Stimulated activated CD8-positive, alpha-beta memory T cell treated with anti-CD3 and anti-CD28 coated beads, Interleukin-4, amount 100 ng/mL, for 48 hours (primary cell): ENCODE data around the gene OTX2.

Experiments used
- DNase-seq: peaks from one replicate; pipeline ENCODE4 v3.0.0-alpha.2; 2020

The OTX2 gene

DNA sequence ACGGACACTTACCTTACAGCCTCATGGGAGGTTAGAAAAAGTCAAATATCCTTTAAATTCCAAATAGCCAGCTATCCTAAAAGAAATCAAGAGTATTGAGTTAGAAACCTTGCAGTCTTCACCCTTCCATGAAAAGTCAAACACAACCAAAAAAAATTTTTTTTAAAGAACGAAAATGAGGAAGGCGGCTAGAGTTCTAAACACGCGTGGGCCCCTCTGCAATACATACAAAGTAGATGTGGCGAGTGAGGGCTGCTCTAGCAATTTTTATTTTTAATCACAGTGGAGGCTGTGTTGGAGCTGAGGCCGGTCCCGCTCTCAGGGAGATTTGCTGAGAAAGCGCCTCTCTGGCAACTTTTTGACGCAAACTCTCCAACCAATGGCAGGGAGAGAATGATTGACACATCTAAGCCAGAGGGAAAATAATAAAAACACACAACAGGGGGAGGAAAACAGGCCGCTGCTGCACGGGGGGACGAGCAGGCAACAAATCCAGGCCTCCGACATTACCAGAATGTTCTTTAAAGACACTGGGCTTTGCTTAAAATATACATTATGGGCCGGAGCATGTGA, at the start of gene OTX2:
Gene OTX2, minus strand, starts transcription at position 333 of the 573 bp plus-strand sequence. CDS start 5,023 bp downstream, outside the sequence.
- no peak for DNase-seq

DNA sequence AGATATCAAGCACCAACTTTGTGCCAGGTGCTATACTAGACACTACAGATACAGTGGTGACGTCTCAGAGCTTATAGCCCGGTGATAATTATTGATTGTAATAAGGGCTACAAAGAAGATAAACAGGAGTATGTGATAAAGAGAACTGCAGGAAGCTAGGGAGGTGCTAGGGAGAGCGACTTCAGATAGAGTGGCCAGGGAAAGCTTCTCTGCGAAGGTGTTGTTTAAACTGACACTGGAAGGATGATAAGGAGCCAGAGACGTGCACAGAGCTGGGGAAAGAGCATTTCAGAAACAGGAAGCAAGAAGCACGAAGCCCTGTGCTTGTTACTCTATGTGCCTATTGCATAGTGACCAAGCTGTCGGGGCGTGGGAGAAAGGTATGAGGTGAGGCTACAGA, 48.1 kb upstream of the OTX2 start:
- DNase-seq, result no peak

DNA sequence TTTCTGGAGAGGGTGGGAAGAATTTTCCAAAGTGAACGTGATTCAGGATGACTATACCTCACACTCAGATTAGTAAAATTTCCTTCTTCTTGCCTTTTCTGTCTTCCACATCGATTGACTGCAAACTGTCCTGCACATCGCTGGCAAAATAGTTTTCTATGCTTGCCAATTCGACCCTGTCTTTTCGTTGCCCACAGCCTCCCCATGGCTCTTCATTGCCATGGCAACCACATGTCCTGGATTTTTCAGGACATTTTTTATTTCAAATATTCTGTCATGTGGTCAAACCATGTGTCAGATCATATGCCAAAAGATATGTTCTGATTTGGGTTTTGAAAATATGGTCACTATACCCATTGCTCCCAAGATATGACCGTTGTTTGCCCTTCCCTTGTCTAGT, 46.9 kb upstream of the OTX2 start:
- no peak for DNase-seq

DNA sequence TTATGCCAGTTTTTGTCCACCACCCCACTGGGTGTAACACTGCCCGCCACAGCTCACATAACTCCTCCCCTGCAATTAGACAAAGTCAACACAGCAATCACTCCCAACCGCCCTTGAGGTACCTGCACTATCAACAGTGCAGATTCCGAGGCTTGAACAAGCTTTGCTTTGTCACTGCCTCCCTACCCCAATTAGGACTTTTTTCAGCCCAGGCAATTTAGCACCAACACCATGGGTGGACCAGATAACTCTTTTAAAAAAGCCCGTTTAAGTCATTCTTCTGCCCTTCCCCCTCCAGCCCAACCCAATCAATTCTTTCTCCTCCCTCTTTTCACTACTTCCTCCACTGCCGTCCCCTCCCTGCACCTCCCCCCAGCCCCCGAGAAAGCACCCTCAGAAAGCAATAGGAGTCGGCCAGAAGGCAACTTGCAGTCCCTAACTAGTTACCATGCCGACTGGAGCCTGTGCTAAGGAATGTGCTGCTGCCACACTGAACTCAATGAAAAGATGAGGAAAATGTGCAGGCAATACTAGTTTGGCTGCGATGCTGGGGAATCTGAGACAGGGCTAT, 45.7 kb upstream of the OTX2 start:
- no peak for DNase-seq

DNA sequence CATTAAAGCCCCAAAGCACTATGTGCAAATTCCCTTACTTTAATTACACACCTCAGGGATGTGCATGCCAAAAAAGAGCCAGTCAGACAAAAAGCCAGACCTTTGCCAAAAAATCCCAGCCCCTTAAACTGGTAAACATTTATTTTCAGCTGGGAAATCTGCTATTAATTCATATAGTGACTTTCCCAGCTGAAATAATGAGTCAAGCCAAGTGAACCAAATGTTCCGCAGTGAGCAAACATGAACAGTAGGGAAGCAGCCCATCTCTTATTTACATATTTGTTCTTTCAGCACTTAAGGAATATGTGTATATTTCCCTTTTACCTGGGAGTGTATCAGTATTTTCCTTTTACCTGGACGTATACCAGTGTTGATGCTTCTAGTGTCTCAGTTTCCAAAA, 44.0 kb upstream of the OTX2 start:
- no peak for DNase-seq

DNA sequence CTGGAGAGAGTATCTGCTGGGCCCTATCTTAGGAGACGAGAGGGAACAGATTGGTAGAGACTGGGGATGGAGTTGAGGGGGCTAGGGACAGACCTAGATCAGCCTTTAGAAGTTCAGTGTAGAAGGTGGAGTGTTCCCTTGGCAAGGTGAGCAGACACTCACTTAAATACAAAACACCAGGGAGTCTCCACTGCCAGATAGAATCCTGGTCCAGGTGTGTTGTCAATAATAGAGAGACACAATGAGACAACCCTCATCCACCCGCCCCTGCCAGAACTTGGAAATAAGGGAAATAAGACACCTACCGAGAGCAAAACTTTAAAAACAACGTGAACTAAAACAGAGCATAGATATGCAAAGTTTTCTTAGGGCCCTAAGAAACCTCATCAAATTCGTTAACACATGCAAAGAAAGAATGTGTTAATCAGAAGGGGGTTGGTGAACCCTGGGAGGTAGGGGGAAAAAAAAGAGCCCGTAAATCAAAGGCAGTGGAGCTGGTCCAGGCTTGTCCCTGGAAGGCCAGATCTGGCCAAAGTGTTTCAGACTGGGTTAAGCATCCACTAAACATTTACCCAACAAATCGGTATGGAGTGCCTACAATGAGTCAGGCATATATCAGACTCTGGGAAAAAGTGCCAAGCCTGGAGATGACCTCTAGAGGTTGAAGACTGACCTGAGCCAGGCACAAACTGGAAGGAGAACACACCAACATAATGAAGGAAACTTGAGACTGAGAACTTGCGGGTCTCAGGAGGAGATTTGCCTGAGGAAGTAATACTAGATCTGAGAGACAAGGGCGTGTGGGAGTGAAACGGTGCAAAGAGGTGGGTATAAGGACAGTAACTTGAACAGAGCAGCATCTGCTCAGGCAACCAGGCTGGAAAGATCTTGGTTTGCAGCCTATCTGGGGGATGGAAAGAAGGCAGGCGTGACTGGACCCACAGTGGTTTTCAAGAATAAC, 37.0 kb upstream of the OTX2 start:
- no peak for DNase-seq

DNA sequence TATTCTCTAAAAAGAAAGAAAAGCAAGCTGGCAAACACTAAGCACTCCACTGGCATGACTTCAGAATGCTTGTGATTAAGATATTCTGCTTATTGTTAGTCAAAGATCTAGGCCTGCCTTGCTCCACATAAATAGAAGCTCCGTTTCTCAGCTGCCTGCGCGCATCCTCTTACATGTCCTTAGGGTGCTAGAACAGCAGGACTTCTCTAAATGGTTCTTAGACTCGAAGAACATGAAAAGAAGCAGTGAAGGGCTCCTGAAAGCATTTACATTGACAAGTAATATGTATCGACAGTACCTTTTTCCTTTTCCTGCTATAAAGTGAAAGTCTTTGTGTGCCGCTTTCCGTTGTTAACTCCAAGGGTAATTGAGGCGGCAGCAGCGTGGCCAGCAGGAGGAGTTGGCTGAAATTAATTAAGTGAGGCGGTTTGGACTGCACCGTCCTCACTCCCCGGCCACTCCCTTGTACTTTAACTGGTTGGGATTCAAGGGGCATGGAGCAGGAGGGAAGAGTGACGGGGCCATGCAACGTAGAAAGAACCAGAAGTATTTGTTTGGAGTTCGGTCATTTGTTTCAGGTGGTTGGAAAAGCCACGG, 34.2 kb upstream of the OTX2 start:
- DNase-seq, result no peak

DNA sequence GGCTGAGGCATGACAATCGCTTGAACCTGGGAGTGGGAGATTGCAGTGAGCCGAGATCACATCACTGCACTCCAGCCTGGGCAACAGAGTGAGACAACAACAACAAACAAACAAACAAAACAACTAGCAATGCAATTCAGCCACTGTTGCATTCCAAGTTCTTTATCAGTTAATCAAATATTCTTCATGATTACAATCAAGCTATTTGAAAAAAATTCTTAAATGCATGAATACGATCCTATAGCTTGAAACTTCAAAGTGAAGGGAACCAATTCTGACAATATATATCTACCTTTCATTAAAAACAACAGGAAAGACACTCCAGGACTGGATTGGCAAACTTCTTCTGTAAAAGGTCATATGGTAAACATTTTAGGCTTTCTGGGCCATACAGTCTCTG, 31.3 kb upstream of the OTX2 start:
- no peak for DNase-seq

DNA sequence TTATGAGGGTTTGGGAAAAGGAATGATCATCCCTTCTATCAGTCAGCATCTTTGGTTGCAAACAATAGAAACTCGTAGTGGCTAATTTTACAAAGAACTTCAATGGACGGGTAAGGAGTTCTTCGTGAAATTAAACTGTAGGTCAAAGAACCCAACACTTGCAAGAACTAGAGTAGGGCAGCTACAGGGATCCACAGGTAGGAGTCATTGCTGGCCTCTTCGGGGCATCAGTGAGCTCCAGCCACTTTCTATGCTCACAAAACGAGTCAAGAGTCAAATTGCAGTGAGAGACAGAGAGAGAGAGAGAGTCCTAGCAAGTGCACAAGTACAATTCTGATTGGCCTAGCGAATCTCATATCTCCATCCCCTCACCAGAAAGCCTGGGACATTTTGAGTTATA, 29.9 kb upstream of the OTX2 start:
- DNase-seq, result no peak

DNA sequence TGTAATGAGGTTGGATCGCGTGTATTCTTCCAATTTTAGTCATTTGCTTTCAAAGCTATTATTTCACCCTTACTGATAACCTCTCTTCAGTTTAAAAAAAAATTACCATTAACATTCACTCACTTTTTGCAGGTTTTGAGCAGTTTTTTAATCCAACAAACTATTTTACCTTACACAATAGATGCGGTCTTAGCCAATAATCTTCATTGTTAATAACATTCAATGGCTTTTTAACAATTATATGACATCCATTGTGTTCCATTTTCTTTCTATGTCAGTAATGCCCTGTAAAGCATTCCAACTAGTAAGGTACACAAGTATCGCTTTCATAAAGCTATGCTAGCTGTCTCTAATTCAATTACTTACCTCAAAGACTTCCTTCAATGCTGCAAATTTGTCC, 18.9 kb upstream of the OTX2 start:
- DNase-seq, result no peak

DNA sequence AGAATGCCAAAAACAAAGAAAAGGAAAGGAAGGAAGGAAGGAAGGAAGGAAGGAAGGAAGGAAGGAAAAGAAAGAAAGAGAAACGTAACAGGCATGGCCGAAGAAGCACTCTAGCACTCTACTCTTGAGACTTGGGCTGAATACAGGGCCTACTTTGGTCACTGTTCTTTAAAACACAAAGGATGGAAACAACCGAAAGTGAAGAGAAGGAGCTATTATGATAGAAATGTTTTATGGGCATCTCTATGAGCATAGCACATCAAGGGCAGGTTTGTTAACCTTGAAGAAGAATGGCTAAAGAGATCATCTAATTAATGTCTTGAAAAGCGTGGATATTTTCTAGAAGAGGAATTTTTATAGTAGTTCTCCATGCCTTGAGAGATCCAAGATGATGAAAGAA, 15.9 kb upstream of the OTX2 start:
- no peak for DNase-seq

DNA sequence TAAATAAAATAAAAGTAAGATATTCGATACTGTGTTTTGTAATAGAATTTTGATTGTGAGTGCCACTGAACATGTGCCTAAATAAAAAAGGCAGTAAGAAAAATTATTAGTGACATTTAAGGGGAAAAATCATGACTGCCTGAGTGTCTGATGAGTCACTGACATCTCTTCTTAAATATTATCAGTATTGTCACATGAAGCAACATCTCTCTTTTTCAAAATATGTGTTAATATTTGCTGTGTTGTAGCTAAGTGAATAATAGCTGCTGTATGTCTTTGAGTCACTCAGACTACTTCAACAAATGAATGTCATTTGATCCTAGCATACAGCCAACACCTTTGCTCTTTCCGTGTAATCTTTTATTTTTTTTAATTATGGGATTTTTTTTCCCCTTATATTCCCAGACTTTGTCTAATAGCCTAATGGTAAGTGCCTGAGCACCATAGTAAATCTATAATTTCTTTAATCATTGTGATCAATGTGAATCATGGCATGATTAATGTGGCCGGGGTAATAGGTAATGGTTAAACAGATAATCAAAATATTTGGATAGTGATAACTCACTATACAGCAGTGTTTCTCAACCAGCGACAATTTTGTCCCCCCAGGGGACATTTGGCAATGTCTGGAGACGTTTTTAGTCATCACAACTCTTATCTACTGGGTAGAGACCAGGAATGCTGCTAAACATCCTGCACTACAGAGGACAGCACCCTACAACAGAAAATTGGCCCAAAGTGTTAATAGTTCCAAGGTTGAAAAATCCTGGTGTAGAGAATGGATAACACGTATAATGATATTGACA, 11.7 kb upstream of the OTX2 start:
- DNase-seq, result no peak

DNA sequence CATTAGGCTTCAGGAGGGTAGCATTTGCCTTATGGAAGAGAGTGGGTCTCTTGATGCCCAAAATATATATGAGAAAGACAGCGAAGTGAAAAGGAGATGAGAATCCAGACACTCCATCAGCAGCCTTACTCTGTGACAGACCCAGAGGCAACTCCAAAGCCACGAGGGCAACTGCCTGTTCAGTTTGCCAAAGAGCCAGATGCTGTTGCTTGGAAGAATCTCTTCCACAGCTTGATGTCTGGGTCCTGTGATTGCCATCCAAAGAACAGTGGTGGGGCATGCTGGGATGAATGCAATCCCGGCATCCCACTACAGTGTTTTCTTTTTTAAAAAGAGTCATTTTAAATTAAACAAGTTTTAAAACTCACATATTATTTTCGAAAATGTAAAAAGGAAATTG, 10.9 kb upstream of the OTX2 start:
- no peak for DNase-seq

DNA sequence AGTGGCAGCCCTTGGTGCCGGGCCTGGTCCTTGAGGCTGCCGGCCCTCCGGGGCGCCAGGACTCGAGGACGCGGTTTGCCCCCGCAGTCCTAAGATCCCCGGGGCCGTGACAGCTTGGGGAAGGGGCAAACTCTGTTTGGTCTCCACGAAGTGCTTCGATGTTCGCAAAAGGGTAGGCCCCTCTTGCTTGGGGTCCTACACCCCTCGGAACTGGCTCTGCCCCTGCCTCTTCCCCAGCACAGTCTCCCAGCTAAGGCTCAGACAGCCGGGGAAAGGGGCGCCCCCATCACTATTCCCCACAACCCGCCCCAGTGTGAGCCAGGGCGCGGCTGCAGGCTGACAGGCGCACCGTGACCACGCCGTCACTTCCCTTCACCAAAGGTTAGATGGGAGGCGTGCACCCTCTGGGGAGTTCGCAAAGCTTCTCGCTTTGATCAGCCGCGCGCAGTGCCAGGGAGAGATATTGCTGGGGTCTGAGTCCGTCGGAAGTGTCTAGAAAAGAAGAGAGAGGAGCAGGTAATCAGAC, 7.2 kb upstream of the OTX2 start:
- no peak for DNase-seq

DNA sequence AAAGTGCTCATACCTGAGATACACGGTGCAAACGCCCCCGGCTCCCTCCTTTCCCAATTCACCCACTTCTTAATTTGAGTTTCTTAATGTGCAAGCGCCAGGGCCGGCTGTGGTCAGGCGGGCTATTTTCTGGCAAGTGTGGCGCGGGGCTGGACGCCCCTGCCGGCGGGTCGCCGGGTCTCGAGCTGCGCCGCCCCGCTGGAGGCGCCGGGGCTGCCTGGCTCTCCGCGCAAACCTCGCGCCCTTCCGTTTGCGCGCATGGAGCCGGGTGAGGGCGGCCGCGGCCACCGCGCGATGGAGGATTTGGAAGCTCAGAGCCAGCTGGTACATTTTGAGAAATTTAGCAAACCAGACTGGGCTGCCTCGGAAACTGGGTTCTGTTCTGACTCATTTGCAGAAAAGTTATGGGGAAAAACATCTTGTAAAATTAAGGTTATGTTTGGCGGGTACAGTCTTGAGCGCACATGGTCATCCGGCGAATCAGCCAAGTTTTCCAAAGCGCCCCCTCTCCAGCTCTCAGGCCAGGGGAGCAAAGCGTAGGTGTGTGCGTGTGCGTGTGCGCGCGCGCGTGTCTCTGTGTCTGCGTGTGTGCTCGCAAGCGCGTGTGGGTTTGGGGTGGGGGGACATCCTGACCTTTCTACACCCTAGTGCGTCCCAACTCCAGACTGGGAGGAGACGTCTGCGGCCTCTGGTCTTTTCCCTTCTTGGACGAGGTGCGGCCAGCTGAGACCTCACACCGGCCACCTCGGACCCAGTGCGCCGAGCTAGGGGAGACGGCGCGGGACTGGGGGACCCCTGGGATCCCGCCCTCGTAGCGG, 6.5 kb upstream of the OTX2 start:
- DNase-seq, result no peak

DNA sequence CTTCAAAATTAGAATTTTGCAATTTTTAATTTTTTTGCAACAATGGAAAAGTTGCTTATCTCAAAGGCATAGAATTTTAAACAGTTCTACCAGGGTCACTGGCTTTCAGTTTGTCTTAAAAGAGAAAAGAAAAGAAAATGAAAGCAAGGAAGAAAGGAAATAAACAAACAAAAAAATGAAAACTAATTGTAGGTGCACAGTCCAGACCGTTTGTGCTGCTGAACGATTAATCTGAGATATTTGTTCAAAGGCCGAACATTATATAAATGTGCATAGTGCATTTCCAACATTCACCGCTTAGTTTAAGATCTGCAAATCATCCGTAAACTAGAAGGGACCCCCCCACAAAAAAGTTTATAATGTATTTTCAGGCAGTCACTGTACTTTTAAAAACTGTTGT, 5.5 kb upstream of the OTX2 start:
- no peak for DNase-seq

DNA sequence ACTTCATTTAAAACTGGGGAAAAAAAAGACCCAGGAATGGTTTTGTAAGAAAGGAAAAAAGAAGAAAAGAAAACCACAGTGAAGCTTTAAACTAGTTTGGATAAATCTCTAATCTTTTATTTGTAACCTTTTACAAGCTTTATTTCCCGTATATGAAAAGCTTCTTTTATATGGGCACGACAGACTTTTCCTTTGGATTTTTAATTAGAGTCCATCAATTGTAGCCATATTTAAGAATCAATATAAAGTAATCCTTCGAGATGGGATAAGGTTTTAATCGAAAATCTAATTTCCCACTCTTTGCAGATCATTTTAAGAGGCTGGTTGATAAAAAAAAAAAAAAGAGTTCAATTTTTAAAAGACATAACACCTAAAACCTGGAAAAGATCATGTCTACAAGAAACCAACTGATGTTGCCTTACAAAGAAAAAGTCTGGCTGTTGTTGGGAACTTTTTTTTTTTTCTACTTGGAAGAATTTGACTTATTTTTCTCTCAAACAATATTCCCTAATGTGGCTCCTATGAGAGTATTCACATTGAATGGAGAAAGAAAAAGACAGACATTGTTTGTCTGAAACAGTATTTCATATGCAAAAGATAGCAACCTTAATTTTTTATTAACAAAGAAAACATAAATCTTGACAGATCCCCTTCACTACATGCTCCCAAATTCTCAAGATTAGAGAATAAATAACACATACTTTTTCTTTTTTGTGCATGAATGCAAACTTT, 4.9 kb upstream of the OTX2 start:
- DNase-seq, result no peak

DNA sequence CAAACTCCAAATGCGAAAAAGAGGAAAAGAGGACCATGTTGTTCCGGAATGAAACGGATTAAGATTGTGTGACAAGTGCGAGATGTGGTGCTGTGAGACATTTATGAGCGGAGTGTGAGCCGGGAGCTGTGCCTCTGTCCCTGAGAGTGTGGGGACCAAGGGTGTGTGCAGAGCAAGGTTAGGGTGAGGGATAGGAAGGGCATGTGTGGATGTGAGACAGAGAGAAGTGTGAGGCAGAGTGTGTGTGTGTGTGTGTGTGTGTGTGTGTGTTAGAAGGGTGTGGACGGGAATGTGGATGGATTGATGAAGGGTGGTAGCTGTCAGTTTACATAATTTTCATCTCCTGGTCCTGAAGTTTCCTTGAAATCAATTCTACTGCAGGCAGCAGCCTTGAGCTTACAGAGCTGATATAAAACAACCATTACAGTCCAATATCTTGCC, 4.3 kb upstream of the OTX2 start:
- no peak for DNase-seq

DNA sequence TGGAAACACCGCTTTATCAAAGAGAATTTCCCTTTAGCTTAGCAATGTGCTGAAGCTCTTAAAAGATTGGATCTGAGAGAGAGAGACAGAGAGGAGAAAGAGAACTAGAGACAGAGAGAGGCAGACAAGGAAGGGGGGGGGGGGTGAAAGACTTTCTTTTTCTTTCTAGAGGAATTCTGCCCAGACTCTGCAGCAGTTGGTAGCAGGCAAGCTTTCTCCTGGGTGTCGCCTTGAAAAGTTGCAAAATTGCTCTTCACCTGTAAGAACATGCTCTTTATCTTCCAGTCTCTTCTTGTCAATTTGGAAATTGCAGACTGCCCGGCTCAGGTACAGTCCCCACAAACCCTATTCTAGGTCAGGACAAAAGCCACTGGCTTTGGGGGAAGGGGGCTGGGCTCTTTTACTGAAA, 2.9 kb upstream of the OTX2 start:
- no peak for DNase-seq

DNA sequence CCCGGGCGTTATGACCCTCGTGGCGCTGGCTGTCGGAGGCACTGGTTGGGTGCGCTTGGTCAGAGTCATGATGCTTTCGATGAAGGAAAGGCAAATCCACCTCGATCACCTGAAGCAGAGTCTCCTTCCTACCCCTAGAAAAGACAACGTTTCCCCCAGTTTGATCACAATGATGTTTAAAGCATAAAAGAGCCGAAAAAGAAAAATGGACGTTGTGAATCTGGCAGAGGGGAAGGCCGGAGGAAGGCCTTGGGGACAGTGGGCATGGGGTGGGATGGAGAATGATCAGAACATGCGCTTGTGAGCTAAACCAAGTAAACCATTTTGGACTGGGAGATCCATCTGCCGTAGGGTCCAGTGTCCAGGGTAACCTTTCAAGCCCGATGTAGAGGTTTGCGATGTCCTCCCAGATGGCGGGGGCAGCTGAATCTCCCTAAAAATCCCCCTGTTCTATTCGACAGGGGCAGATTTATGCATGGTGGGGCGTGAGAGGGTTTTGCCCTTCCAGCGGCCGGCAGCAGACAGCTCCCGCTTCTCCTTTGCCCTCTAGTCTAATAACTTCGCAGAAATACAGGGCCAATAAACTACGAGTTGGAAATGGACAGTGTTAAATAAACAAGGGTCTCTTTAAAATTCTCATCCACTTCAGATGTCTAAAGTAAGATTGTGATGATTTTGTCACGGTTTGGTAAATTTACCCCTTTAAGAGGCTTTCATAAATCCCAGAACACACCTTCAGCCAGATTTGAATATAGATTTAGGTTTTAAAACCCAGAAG, 2.3 kb upstream of the OTX2 start:
- DNase-seq, result no peak
